HEK293T (cell line): ENCODE results near the gene CLN6.
"Not testable (repeated sequence)": the region's sequence is repeated elsewhere in the genome, so short reads cannot be mapped to it uniquely, and the experiment has no call there.

Experiments used
- CTCF ChIA-PET: fragments of 350-600 bp; formaldehyde crosslinking; extraction: SDS; loops from one replicate; lab custom pipeline; 2021; ENCODE audit warnings: antibody characterized with exemption, inconsistent platforms; lab: Yijun Ruan, JAX
- POLR2A ChIA-PET: fragments of 350-600 bp; formaldehyde crosslinking; extraction: SDS; loops from one replicate; lab custom pipeline; 2020; ENCODE audit warnings: antibody characterized with exemption, inconsistent platforms; lab: Yijun Ruan, JAX
- DNase-seq: peaks from one replicate; pipeline ENCODE4 v3.0.0; 2012; ENCODE audit warnings: mixed read lengths; ENCODE audit errors: extremely low spot score
- ARNT ChIP-seq: fragments of 450-650 bp; IDR thresholded peaks from 2 replicates; pipeline ENCODE4 v1.6.1; 2017; ENCODE audit warnings: mild to moderate bottlenecking
- BHLHE40 ChIP-seq: fragments of 450-650 bp; IDR thresholded peaks from 2 replicates; pipeline ENCODE4 v1.6.1; 2016; ENCODE audit warnings: mild to moderate bottlenecking, moderate library complexity, borderline replicate concordance
- CTBP1 ChIP-seq: fragments of 450-650 bp; IDR thresholded peaks from 2 replicates; pipeline ENCODE4 v1.6.1; 2016; ENCODE audit warnings: borderline replicate concordance
- ELF4 ChIP-seq: fragments of 450-650 bp; IDR thresholded peaks from 2 replicates; pipeline ENCODE4 v1.6.1; 2017; ENCODE audit warnings: antibody characterized with exemption
- FOXA1 ChIP-seq: fragments of 450-650 bp; IDR thresholded peaks from 2 replicates; pipeline ENCODE4 v1.6.1; 2016; ENCODE audit warnings: mild to moderate bottlenecking
- FOXK2 ChIP-seq: fragments of 450-650 bp; IDR thresholded peaks from 2 replicates; pipeline ENCODE4 v1.6.1; 2016; ENCODE audit warnings: mild to moderate bottlenecking
- FOXM1 ChIP-seq: fragments of 450-650 bp; IDR thresholded peaks from 2 replicates; pipeline ENCODE4 v1.6.1; 2017; ENCODE audit warnings: mild to moderate bottlenecking, borderline replicate concordance
- HDGF ChIP-seq: fragments of 450-650 bp; IDR thresholded peaks from 2 replicates; pipeline ENCODE4 v1.6.1; 2017; ENCODE audit warnings: antibody characterized with exemption, borderline replicate concordance
- L3MBTL2 ChIP-seq: fragments of 450-650 bp; conservative IDR thresholded peaks from 2 replicates; pipeline ENCODE4 v1.6.1; 2016; ENCODE audit warnings: mild to moderate bottlenecking
- LEF1 ChIP-seq: fragments of 450-650 bp; IDR thresholded peaks from 2 replicates; pipeline ENCODE4 v1.6.1; 2017; ENCODE audit warnings: mild to moderate bottlenecking, borderline replicate concordance
- NFRKB ChIP-seq: fragments of 450-650 bp; IDR thresholded peaks from 2 replicates; pipeline ENCODE4 v1.6.1; 2016; ENCODE audit warnings: mild to moderate bottlenecking, moderate library complexity
- SP1 ChIP-seq: fragments of 450-650 bp; IDR thresholded peaks from 2 replicates; pipeline ENCODE4 v1.6.1; 2017
- SUZ12 ChIP-seq: fragments of 450-650 bp; IDR thresholded peaks from 2 replicates; pipeline ENCODE4 v1.6.1; 2016; ENCODE audit warnings: mild to moderate bottlenecking
- TARDBP ChIP-seq: fragments of 450-650 bp; IDR thresholded peaks from 2 replicates; pipeline ENCODE4 v1.6.1; 2016
- ZNF384 ChIP-seq: fragments of 450-650 bp; IDR thresholded peaks from 2 replicates; pipeline ENCODE4 v1.6.1; 2016
- TF ChIP-seq, protein P1 (sequence below): fragments of 450-650 bp; IDR thresholded peaks from 2 replicates; pipeline ENCODE4 v1.6.1; 2016

CLN6 gene

GRCh38 chr15:68204776-68205557 lies 24.6 kb downstream of the CLN6 start, which contains the start of gene CALML4:
CALML4 (minus strand) TSS chr15:68205332; CDS start chr15:68205247, 85 bp downstream.
- ChIA-PET POLR2A (no interaction called here), CTCF (no interaction called here)
- DNase-seq: no peak
- TF ChIP-seq SUZ12: no peak
- TF ChIP-seq NFRKB: no peak
- no peak for TF ChIP-seq HDGF
- TF ChIP-seq ELF4: no peak

GRCh38 chr15:68204361-68204760 lies 25.2 kb downstream of the CLN6 start:
- POLR2A ChIA-PET: no interaction called here
- no peak for TF ChIP-seq HDGF
- no peak for TF ChIP-seq CTBP1
- TF ChIP-seq FOXK2: no peak
- TF ChIP-seq ELF4: no peak
- no peak for TF ChIP-seq TARDBP
- TF ChIP-seq ARNT: no peak
- TF ChIP-seq ZNF384: no peak
- TF ChIP-seq L3MBTL2: no peak
- no peak for TF ChIP-seq SUZ12
- no peak for TF ChIP-seq SP1
- TF ChIP-seq NFRKB: no peak
- TF ChIP-seq, protein P1, sequence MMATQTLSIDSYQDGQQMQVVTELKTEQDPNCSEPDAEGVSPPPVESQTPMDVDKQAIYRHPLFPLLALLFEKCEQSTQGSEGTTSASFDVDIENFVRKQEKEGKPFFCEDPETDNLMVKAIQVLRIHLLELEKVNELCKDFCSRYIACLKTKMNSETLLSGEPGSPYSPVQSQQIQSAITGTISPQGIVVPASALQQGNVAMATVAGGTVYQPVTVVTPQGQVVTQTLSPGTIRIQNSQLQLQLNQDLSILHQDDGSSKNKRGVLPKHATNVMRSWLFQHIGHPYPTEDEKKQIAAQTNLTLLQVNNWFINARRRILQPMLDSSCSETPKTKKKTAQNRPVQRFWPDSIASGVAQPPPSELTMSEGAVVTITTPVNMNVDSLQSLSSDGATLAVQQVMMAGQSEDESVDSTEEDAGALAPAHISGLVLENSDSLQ: no peak
- no peak for TF ChIP-seq BHLHE40
- no peak for DNase-seq
- CTCF ChIA-PET: no interaction called here

DNA sequence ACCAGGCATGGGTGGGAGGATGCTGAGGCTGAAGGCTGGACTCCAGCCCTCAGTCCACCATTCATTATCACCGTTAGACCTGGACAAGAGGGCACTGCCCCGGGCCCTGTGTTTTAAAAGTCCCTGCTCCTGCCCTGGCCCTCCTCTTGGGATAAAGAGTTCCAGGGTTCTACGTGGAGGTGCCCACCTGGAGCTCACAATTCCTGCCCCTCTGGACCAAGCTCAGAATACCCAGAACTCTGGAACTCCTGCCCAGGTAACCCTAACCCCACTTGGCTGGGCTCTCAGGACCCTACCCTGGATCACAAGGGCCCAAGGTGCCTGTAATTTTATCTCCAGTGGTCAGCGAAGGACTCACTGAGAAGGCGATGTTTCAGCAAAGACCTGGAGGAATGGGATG lies 25.6 kb downstream of the CLN6 start:
- TF ChIP-seq FOXA1: no peak
- no peak for TF ChIP-seq NFRKB
- TF ChIP-seq BHLHE40: no peak
- TF ChIP-seq L3MBTL2: no peak
- TF ChIP-seq TARDBP: no peak
- no peak for TF ChIP-seq LEF1
- TF ChIP-seq SUZ12: no peak
- no peak for TF ChIP-seq SP1
- no peak for TF ChIP-seq CTBP1
- TF ChIP-seq, protein P1: no peak
- no peak for TF ChIP-seq FOXM1
- TF ChIP-seq FOXK2: no peak
- TF ChIP-seq HDGF: no peak
- TF ChIP-seq ARNT: no peak
- no peak for TF ChIP-seq ZNF384
- no peak for TF ChIP-seq ELF4
- ChIA-PET POLR2A (no interaction called here), CTCF (no interaction called here)
- DNase-seq: no peak

DNA sequence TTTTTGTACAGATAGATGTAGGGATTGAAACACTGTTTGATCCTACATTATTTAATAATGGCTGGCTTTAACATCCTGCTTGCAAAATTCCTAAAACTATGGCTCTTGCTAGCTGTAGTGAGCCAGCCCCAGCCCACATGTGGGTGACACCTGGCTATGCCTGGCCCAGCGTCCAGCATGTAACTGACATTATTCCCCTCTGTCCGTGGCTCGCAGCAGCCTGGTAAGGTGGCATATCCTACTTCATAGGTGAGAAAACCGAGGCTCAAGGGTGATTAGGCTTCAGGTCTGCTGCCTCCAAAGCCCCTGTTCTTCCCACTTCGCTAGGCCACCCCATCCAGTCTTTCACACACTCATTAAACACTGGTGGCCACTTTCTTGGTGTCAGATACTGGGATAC lies 26.0 kb downstream of the CLN6 start:
- no peak for TF ChIP-seq HDGF
- no peak for TF ChIP-seq SUZ12
- no peak for TF ChIP-seq CTBP1
- TF ChIP-seq NFRKB: no peak
- POLR2A ChIA-PET: no interaction called here

DNA sequence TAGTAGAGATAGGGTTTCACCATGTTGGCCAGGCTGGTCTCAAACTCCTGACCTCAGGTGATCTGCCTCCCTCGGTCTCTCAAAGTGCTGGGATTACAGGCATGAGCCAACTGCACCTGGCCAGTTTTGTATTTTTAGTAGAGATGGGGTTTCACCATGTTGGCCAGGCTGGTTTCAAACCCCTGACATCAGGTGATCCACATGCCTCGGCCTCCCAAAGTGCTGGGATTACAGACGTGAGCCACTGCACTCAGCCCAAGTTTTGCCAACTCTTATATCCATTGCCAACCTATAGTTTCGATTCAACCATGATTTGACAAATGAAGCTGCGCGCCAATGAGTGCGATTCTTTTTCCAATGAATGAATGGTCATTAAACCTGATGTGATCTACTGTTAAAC lies 26.5 kb downstream of the CLN6 start:
- DNase-seq, POLR2A ChIA-PET: not testable (repeated sequence)
- CTCF ChIA-PET: interaction anchor here (0.6 kb wide), 1 partner anchor 335 kb away, joined by 3 read pairs; no protein-coding TSS in a partner anchor

More for the DNA sequence above, 26.0 kb downstream of the CLN6 start:
- CTCF ChIA-PET: no interaction called here
- DNase-seq: no peak

DNA sequence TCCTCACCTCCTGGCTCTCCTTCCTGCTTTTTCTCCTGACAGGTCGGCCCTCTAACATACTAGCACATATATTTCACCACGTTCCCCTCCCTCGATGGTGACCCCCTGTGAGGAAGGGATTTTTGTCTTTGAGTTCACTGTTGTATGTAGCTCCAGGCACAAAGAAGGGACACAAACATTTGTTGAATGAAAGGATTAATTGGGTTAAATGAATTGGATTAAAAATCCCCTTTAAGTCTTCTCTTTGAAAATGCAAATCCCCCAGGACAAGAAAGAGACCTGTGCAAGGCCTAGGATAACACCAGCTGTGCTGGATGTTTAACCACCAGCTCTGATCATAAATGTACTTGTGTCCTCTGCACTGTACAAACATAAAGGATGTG lies 27.7 kb downstream of the CLN6 start:
- TF ChIP-seq L3MBTL2 (no peak), NFRKB (no peak), SUZ12 (no peak), BHLHE40 (no peak)
- TF ChIP-seq, protein P1: no peak
- POLR2A ChIA-PET: no interaction called here
- CTCF ChIA-PET: no interaction called here
- no peak for DNase-seq

- ChIA-PET CTCF (no interaction called here), POLR2A (interaction anchor here (0.5 kb wide), 1 partner anchor 360 kb away, joined by 3 read pairs; no protein-coding TSS in a partner anchor)
- TF ChIP-seq BHLHE40 (no peak), SP1 (no peak), TARDBP (no peak), LEF1 (no peak), ZNF384 (no peak), SUZ12 (no peak), FOXA1 (no peak), FOXK2 (no peak), FOXM1 (no peak), NFRKB (no peak), CTBP1 (no peak), L3MBTL2 (no peak), ELF4 (no peak), ARNT (no peak), HDGF (no peak)
- TF ChIP-seq, protein P1: no peak
- no peak for DNase-seq
Measured at GRCh38 chr15:68201153-68201878, 28.2 kb downstream of the CLN6 start.
